Esophagus muscularis mucosa (tissue), 4 donors: ENCODE data around the gene DDTL. TPM values are rescaled to one million over a fixed set of nuclear protein-coding genes. Genes with fewer than 3 reads are reported as not detected.
A peak's percentile ranks its signal among the peaks of the same experiment; 100 is the strongest.
"Not testable (repeated sequence)": the region's sequence is repeated elsewhere in the genome, so short reads cannot be mapped to it uniquely, and the experiment has no call there.

Experiments used
- DNase-seq: peaks from one replicate; pipeline ENCODE4 v3.0.0-alpha.2; 2017; ENCODE audit errors: extremely low spot score
- H3K27ac ChIP-seq, 4 donors: fragments of 200-600 bp; sonication (generic); replicated peaks in 1 of 4; 1 replicate in 3 of 4; 2 replicates in 1 of 4; pipeline ENCODE4 v1.5.1; 2016 to 2019; ENCODE audit warnings: mild to moderate bottlenecking in 1 of 4
- H3K27me3 ChIP-seq, 4 donors: fragments of 200-600 bp; sonication (generic); one replicate each; pipeline versions ENCODE4 v1.5.1 to v1.6.0; 2016 to 2019
- H3K36me3 ChIP-seq, 4 donors: fragments of 200-600 bp; sonication (generic); one replicate each; pipeline ENCODE4 v1.5.1; 2016 to 2019
- H3K4me1 ChIP-seq, 4 donors: fragments of 200-600 bp; sonication (generic); one replicate each; pipeline ENCODE4 v1.5.1; 2016 to 2019
- H3K4me3 ChIP-seq, 4 donors: fragments of 200-600 bp; sonication (generic); 1 replicate in 2 of 4; 2 replicates in 2 of 4; pipeline ENCODE4 v1.5.1; 2016 to 2019; ENCODE audit warnings: mild to moderate bottlenecking in 4 of 4, moderate library complexity in 1 of 4
- H3K9me3 ChIP-seq, 4 donors: fragments of 200-600 bp; sonication (generic); 1 replicate in 3 of 4; 2 replicates in 1 of 4; pipeline ENCODE4 v1.5.1; 2016 to 2019
- EP300 ChIP-seq: sonication (generic); formaldehyde crosslinking; IDR thresholded peaks from one replicate; pipeline ENCODE4 v1.6.1; 2017; ENCODE audit warnings: antibody characterized with exemption
- POLR2A ChIP-seq: fragments of 450-650 bp; IDR thresholded peaks from one replicate; pipeline ENCODE4 v1.6.1; 2017; ENCODE audit warnings: antibody characterized with exemption, moderate library complexity, mild to moderate bottlenecking, low read depth
- POLR2AphosphoS5 ChIP-seq, 2 donors: sonication (generic); formaldehyde crosslinking; IDR thresholded peaks; one replicate each; pipeline ENCODE4 v1.6.1; 2017; ENCODE audit warnings: antibody characterized with exemption in 2 of 2
- WGBS: methylation state at CpG from one replicate; pipeline ENCODE4 v1.1.5; 2018; 5-methylcytosine and 5-hydroxymethylcytosine counted together
- intact Hi-C: fragments of 100-400 bp; cut with DNase I; formaldehyde crosslinking; loops from one replicate; pipeline ENCODE4 v1.15.1; 2023
- total RNA-seq, 4 donors: library from RNA; depleted of rRNA; stranded (reverse); fragments of >200 nt; gene quantifications; one replicate each; pipeline versions ENCODE4 v1.1.0 to v1.2.1, GENCODE V29; 2016
- TF ChIP-seq, protein P1 (sequence below), 3 experiments: fragments of 200-600 bp in 2 of 3; fragments of 450-650 bp in 1 of 3; sonication (generic) in 2 of 3; IDR thresholded peaks; one replicate each; pipeline ENCODE4 v1.5.1; 2017 to 2019; ENCODE audit warnings: antibody characterized with exemption in 3 of 3, mild to moderate bottlenecking in 2 of 3, moderate library complexity in 1 of 3

Gene DDTL
- 1 to 10 TPM in 2 of 4 donors, under 1 TPM in 1, not detected in 1; 0.91 to 3.2 (median 2.2) TPM for total RNA-seq

DNA sequence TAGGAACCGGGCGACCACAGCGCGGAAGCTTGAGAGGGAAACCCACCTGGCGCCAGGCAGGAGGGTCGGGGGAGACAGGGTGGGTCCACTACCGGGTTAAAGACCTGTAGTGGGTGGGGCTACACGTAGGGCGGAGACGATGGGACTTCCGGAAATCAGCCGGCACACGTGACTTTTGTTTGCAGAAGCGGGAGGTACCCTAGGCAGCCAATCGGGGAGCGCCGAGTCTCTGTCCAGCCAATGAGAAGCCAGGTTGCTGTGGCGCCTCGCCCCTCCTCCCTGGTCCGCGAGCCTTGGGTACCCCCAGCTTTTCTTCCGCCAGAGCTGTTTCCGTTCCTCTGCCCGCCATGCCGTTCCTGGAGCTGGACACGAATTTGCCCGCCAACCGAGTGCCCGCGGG lies at the start of gene DDTL:
Gene DDTL, plus strand, starts transcription at position 321 of the 400 bp plus-strand sequence. Its CDS starts 27 bp downstream, at position 348.
- DNase-seq, H3K27me3 ChIP-seq, H3K27ac ChIP-seq, H3K9me3 ChIP-seq, intact Hi-C loops, H3K4me3 ChIP-seq: not testable (repeated sequence)
- peaks cover 13 to 26% (median 26%) of the 10 kb centered on the region in 4 donors for H3K36me3 ChIP-seq
- H3K4me1 ChIP-seq, result peaks cover 0 to 18% (median 10%) of the 10 kb centered on the region in 4 donors
- no CpG with 5 or more reads among the region's 30 CpGs for WGBS

DNA sequence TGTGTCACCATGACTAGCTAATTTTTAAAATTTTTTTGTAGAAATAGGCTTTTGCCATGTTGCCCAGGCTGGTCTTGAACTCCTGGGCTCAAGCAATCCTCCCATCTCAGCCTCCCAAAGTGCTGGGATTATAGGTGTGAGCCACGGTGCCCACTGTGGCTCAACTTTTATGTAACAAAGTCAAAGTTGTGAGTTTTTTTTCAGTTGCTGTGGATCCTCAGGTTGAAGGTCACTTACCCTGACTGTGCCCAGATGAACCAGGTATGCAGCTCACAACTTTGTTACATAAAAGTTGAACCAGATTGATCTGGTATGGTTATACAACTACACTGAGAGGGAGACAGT lies 46.4 kb upstream of the DDTL start:
- H3K4me3 ChIP-seq, H3K4me1 ChIP-seq, H3K9me3 ChIP-seq, intact Hi-C loops, H3K27me3 ChIP-seq, DNase-seq: not testable (repeated sequence)
- Histone ChIP-seq H3K36me3 (peaks cover 12 to 46% (median 17%) of the 10 kb centered on the region in 4 donors), H3K27ac (peak overlapping the region; percentile 53 to 70 (median 60))
- WGBS, result 88% methylated on average over 1 of the region's 1 CpG

DNA sequence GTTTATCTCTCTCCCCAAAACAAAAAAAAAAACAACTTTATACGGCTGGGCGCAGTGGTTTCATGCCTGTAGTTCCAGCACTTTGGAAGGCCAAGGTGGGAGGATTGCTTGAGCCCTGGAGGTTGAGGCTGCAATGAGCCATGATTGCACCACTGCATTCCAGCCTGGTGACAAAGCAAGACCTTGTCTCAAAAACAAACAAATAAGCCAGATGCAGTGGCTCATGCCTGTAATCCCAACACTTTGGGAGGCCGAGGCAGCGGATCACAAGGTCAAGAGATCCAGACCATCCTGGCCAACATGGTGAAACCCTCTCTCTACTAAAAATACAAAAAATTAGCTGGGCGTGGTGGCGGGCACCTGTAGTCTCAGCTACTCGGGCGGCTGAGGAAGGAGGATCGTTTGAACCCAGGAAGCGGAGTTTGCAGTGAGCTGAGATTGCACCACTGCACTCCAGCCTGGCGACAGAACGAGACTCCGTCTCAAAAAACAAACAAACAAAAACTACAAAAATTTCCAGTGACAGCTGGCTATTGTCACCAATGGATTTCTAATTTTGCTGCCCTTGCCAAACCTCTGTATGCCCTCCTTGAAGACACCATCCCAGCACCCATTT lies 45.0 kb upstream of the DDTL start:
- H3K4me1 ChIP-seq, H3K4me3 ChIP-seq, DNase-seq, H3K27me3 ChIP-seq, H3K27ac ChIP-seq, intact Hi-C loops: not testable (repeated sequence)
- TF ChIP-seq POLR2AphosphoS5 (IDR thresholded peaks at IDR 0.05), result peak in 1 of 2 donors; percentile 9
- 91% methylated on average over 13 of the region's 13 CpGs for WGBS
- peaks cover 0 to 12% (median 0%) of the 10 kb centered on the region in 4 donors for H3K9me3 ChIP-seq
- H3K36me3 ChIP-seq, result peaks cover 16 to 55% (median 27%) of the 10 kb centered on the region in 4 donors

DNA sequence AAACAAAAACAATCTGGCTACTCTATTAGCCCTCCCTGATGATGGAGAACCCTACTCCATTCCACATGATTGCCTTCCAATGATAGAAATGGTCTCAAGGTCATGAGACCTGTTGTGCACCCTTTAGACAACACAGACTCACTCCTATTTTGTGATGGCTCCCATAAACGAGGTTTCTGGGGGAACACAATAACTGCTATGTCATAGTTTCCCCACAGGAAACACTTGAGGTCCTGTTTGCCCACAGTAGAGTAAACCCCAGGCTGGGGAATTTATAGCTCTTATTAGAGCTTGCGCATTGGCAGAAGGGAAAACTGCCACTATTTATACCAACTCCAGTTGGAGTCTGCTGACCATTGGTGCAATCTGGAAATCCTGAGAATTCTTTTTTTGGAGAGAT lies 43.8 kb upstream of the DDTL start:
- Histone ChIP-seq H3K27me3 (no peaks in the 10 kb centered on the region), H3K4me1 (peaks cover 0 to 9% (median 7%) of the 10 kb centered on the region in 4 donors), H3K27ac (no peak overlapping the region), H3K4me3 (no peak overlapping the region), H3K9me3 (peaks cover 0 to 12% (median 0%) of the 10 kb centered on the region in 4 donors), H3K36me3 (peaks cover 16 to 57% (median 27%) of the 10 kb centered on the region in 4 donors)
- DNase-seq, result no peak
- WGBS, result 63% methylated on average over 2 of the region's 2 CpGs
- TF ChIP-seq, protein P1, sequence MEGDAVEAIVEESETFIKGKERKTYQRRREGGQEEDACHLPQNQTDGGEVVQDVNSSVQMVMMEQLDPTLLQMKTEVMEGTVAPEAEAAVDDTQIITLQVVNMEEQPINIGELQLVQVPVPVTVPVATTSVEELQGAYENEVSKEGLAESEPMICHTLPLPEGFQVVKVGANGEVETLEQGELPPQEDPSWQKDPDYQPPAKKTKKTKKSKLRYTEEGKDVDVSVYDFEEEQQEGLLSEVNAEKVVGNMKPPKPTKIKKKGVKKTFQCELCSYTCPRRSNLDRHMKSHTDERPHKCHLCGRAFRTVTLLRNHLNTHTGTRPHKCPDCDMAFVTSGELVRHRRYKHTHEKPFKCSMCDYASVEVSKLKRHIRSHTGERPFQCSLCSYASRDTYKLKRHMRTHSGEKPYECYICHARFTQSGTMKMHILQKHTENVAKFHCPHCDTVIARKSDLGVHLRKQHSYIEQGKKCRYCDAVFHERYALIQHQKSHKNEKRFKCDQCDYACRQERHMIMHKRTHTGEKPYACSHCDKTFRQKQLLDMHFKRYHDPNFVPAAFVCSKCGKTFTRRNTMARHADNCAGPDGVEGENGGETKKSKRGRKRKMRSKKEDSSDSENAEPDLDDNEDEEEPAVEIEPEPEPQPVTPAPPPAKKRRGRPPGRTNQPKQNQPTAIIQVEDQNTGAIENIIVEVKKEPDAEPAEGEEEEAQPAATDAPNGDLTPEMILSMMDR (IDR thresholded peaks at IDR 0.05), result no peak
- no peak for TF ChIP-seq POLR2A
- no peak for TF ChIP-seq POLR2AphosphoS5 (IDR thresholded peaks at IDR 0.05)
- TF ChIP-seq EP300, result no peak
- intact Hi-C loops, result no loop called here

DNA sequence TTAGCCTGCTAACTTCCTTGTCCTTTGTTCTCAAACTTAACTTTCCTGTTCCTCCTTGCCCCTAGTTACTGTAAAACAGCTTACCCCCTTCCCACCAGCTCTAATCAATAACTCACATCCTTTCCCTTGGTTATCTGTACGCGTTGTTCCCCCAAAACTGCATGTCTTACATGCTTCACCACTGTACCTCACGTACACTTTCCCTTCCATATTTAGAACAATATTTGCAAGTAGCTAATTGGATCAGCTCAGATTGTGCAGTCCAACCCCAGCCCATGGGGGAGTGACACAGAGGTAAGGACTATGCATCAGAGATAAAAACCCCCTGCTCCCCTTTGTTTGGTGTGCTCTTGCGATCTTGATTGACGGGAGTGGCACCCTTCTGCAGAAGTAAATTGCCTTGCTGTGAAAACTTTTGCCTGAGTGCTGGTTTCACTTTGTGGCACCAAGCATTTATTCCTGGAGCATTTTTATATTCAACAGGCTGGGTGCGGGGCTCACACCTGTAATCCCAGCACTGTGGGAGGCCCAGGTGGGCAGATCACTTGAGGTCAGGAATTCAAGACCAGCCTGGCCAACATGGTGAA lies 41.6 kb upstream of the DDTL start:
- H3K36me3 ChIP-seq, result peaks cover 16 to 64% (median 30%) of the 10 kb centered on the region in 4 donors
- no peak overlapping the region for H3K4me3 ChIP-seq
- no peak for DNase-seq
- H3K27ac ChIP-seq, result no peak overlapping the region
- WGBS, result 97% methylated on average over 6 of the region's 6 CpGs
- peaks cover 0 to 12% (median 0%) of the 10 kb centered on the region in 4 donors for H3K9me3 ChIP-seq
- TF ChIP-seq EP300 (no peak), POLR2AphosphoS5 (IDR thresholded peaks at IDR 0.05) (no peak), POLR2A (no peak)
- TF ChIP-seq, protein P1 (IDR thresholded peaks at IDR 0.05), result no peak
- intact Hi-C loops, result loop anchor here (5.0 kb wide), 1 partner anchor 47 kb away; the partner anchor contains the start of gene DDT
- peaks cover 0 to 3% (median 1%) of the 10 kb centered on the region in 4 donors for H3K4me1 ChIP-seq
- H3K27me3 ChIP-seq, result no peaks in the 10 kb centered on the region

DNA sequence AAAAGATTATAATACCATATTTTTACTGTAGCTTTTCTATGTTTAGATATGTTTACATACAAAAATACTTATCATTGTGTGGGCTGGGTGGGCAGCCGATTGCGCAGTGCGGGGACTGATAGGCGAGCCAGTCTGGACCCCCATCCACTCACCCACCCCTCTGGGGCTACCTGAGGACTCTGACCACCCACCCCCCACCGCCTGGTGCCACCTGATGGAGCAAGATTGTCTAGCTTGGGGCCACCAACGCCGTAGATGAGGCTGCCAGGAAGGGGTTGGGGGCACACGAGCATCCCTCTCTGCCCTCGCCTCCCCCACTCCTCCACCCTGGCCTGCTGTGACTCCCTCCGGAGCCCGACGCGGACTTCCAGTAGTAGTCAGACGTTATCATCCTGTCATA lies 40.1 kb upstream of the DDTL start:
- no peaks in the 10 kb centered on the region for H3K27me3 ChIP-seq
- intact Hi-C loops, result loop anchor here (5.0 kb wide), 1 partner anchor 46 kb away; the partner anchor contains the start of gene DDT

More for the DNA sequence above, 40.1 kb upstream of the DDTL start:
- Histone ChIP-seq H3K27ac (no peak overlapping the region), H3K36me3 (peaks cover 16 to 59% (median 30%) of the 10 kb centered on the region in 4 donors), H3K4me1 (no peaks in the 10 kb centered on the region), H3K9me3 (peaks cover 0 to 12% (median 0%) of the 10 kb centered on the region in 4 donors), H3K4me3 (no peak overlapping the region)
- 79% methylated on average over 13 of the region's 14 CpGs for WGBS
- DNase-seq, result no peak
- TF ChIP-seq, protein P1 (IDR thresholded peaks at IDR 0.05), result no peak
- TF ChIP-seq POLR2AphosphoS5 (IDR thresholded peaks at IDR 0.05) (no peak), POLR2A (no peak), EP300 (no peak)
